ENCODE measurements around the gene N4BP2L2. TPM values are rescaled to one million over a fixed set of nuclear protein-coding genes. Genes with fewer than 3 reads are reported as not detected.

N4BP2L2 gene
- total RNA-seq, 4 donors from 2014 or later = 79.8 to 722 (median 131) TPM

- H3K4me1 ChIP-seq = peaks cover 69% of the 10 kb centered on the region
- H3K4me3 ChIP-seq = peak overlapping the region; percentile 6
- peak overlapping the region; percentile 25 for H3K27ac ChIP-seq
- no peak for TF ChIP-seq POLR2A (IDR thresholded peaks at IDR 0.05)
- TF ChIP-seq POLR2AphosphoS5 (IDR thresholded peaks at IDR 0.05) = no peak
- DNase-seq (ENCODE audit: low spot score in 2 of 2) = no peak
- 36% methylated on average over 2 of the region's 2 CpGs for WGBS
- H3K9me3 ChIP-seq = no peaks in the 10 kb centered on the region
- peaks cover 4% of the 10 kb centered on the region for H3K36me3 ChIP-seq
- no peaks in the 10 kb centered on the region for H3K27me3 ChIP-seq
Measured at GRCh38 chr13:32530841-32531253, 7.7 kb downstream of the N4BP2L2 start.

- TF ChIP-seq POLR2A (IDR thresholded peaks at IDR 0.05) (no peak), EP300 (IDR thresholded peaks at IDR 0.05) (no peak), POLR2AphosphoS5 (IDR thresholded peaks at IDR 0.05) (no peak), CTCF (IDR thresholded peaks at IDR 0.05) (no peak)
- no peak overlapping the region for H3K4me3 ChIP-seq
- no peak for DNase-seq (ENCODE audit: low spot score in 2 of 2)
- no peaks in the 10 kb centered on the region for H3K9me3 ChIP-seq
- H3K27me3 ChIP-seq = no peaks in the 10 kb centered on the region
- peaks cover 4% of the 10 kb centered on the region for H3K36me3 ChIP-seq
- H3K4me1 ChIP-seq = peaks cover 49% of the 10 kb centered on the region
- H3K27ac ChIP-seq = peak overlapping the region; percentile 16
- 45% methylated on average over 3 of the region's 3 CpGs for WGBS
Measured at GRCh38 chr13:32528358-32528757, 10.2 kb downstream of the N4BP2L2 start.

GRCh38 chr13:32527151-32527550, 11.4 kb downstream of the N4BP2L2 start:
- peaks cover 42% of the 10 kb centered on the region for H3K4me1 ChIP-seq
- H3K27ac ChIP-seq = no peak overlapping the region
- TF ChIP-seq EP300 (IDR thresholded peaks at IDR 0.05) (no peak), POLR2AphosphoS5 (IDR thresholded peaks at IDR 0.05) (no peak), CTCF (IDR thresholded peaks at IDR 0.05) (no peak), POLR2A (IDR thresholded peaks at IDR 0.05) (no peak)
- H3K27me3 ChIP-seq = no peaks in the 10 kb centered on the region
- no peak for DNase-seq (ENCODE audit: low spot score in 2 of 2)
- no peak overlapping the region for H3K4me3 ChIP-seq
- H3K36me3 ChIP-seq = peaks cover 8% of the 10 kb centered on the region
- WGBS = 80% methylated on average over 3 of the region's 3 CpGs
- H3K9me3 ChIP-seq = no peaks in the 10 kb centered on the region

- Histone ChIP-seq H3K36me3 (peaks cover 18% of the 10 kb centered on the region), H3K4me1 (peaks cover 28% of the 10 kb centered on the region), H3K27ac (no peak overlapping the region), H3K27me3 (no peaks in the 10 kb centered on the region), H3K4me3 (no peak overlapping the region), H3K9me3 (no peaks in the 10 kb centered on the region)
- no peak for DNase-seq (ENCODE audit: low spot score in 2 of 2)
- TF ChIP-seq EP300 (IDR thresholded peaks at IDR 0.05) (no peak), POLR2A (IDR thresholded peaks at IDR 0.05) (no peak), POLR2AphosphoS5 (IDR thresholded peaks at IDR 0.05) (no peak), CTCF (IDR thresholded peaks at IDR 0.05) (no peak)
- 42% methylated on average over 1 of the region's 1 CpG for WGBS
Measured at GRCh38 chr13:32525766-32526165, 12.8 kb downstream of the N4BP2L2 start.

GRCh38 chr13:32515246-32515645, 23.3 kb downstream of the N4BP2L2 start:
- Histone ChIP-seq H3K4me3 (no peak overlapping the region), H3K27me3 (no peaks in the 10 kb centered on the region), H3K9me3 (no peaks in the 10 kb centered on the region), H3K27ac (no peak overlapping the region), H3K36me3 (peaks cover 58% of the 10 kb centered on the region), H3K4me1 (no peaks in the 10 kb centered on the region)
- 90% methylated on average over 3 of the region's 3 CpGs for WGBS
- no peak for TF ChIP-seq POLR2AphosphoS5 (IDR thresholded peaks at IDR 0.05)
- no peak for TF ChIP-seq EP300 (IDR thresholded peaks at IDR 0.05)
- no peak for TF ChIP-seq POLR2A (IDR thresholded peaks at IDR 0.05)
- no peak for DNase-seq (ENCODE audit: low spot score in 2 of 2)

GRCh38 chr13:32511482-32511881, 27.1 kb downstream of the N4BP2L2 start:
- Histone ChIP-seq H3K4me1 (no peaks in the 10 kb centered on the region), H3K27me3 (no peaks in the 10 kb centered on the region), H3K36me3 (peaks cover 37% of the 10 kb centered on the region), H3K27ac (no peak overlapping the region), H3K4me3 (no peak overlapping the region), H3K9me3 (no peaks in the 10 kb centered on the region)
- DNase-seq (ENCODE audit: low spot score in 2 of 2) = no peak
- WGBS = 89% methylated on average over 4 of the region's 4 CpGs
- TF ChIP-seq POLR2A (IDR thresholded peaks at IDR 0.05) = no peak

GRCh38 chr13:32504876-32505275, 33.7 kb downstream of the N4BP2L2 start:
- Histone ChIP-seq H3K4me3 (no peak overlapping the region), H3K27ac (no peak overlapping the region), H3K9me3 (no peaks in the 10 kb centered on the region), H3K36me3 (peaks cover 13% of the 10 kb centered on the region), H3K4me1 (no peaks in the 10 kb centered on the region), H3K27me3 (no peaks in the 10 kb centered on the region)
- WGBS = 78% methylated on average over 2 of the region's 2 CpGs
- no peak for DNase-seq (ENCODE audit: low spot score in 2 of 2)
- TF ChIP-seq POLR2AphosphoS5 (IDR thresholded peaks at IDR 0.05) = no peak
- no peak for TF ChIP-seq EP300 (IDR thresholded peaks at IDR 0.05)
- TF ChIP-seq POLR2A (IDR thresholded peaks at IDR 0.05) = no peak
- no peak for TF ChIP-seq CTCF (IDR thresholded peaks at IDR 0.05)
